HepG2 (cell line): Measurements from ENCODE around the gene ADAMTS17. TPM values are rescaled to one million over a fixed set of nuclear protein-coding genes. Genes with fewer than 3 reads are reported as not detected.

Experiments
- ATAC-seq: fragments of 200-7000 bp; cut with Tn5 transposase; 3 replicates; pipeline ENCODE4 v1.9.1; 2020; ENCODE audit warnings: mild to moderate bottlenecking, moderate library complexity
- BruUV-seq: library from RNA; stranded (reverse); fragments of 400-500 nt; replicated peaks from 2 replicates; lab custom pipeline; 2021; lab: Mats Ljungman, UMichigan
- CTCF ChIA-PET: fragments of 300-600 bp; formaldehyde crosslinking; extraction: SDS; loops from one replicate; lab custom pipeline; 2021; ENCODE audit warnings: low total read pairs, inconsistent platforms, low intra/inter-chr PET ratio; lab: Yijun Ruan, JAX
- POLR2A ChIA-PET: fragments of 350-600 bp; sonication (Branson Sonifier 250); formaldehyde crosslinking; loops from one replicate; lab custom pipeline; 2020; ENCODE audit warnings: antibody characterized with exemption, inconsistent platforms; lab: Yijun Ruan, JAX
- DNase-seq: peaks from one replicate; pipeline ENCODE4 v3.0.0-alpha.2; 2015; ENCODE audit warnings: low spot score
- FAIRE-seq: peaks from 3 replicates; lab custom pipeline; 2011; peaks lifted over from hg19 to GRCh38; lab: Jason Lieb, UNC
- H2AFZ ChIP-seq: one replicate; pipeline ENCODE4 v1.6.1; 2011; ENCODE audit warnings: low read length, inconsistent platforms
- H3K27ac ChIP-seq: fragments of 300-600 bp; 3 replicates; pipeline ENCODE4 v1.8.0; 2011; ENCODE audit warnings: mixed run types, mild to moderate bottlenecking, mixed read lengths, low read length, inconsistent platforms; ENCODE audit not compliant: insufficient read depth; ENCODE audit errors: extremely low read length
- H3K27me3 ChIP-seq, 2 experiments: fragments of 200-600 bp in 1 of 2; 2 replicates in 1 of 2; 3 replicates in 1 of 2; pipeline versions ENCODE4 v1.6.0 to v1.8.0; 2011; ENCODE audit warnings: low read length in 2 of 2, mild to moderate bottlenecking in 2 of 2, moderate library complexity in 2 of 2, inconsistent platforms in 1 of 2; ENCODE audit not compliant: insufficient read depth in 2 of 2, control insufficient read depth in 1 of 2
- H3K36me3 ChIP-seq, 2 experiments: fragments of 200-600 bp in 1 of 2; replicated peaks in 1 of 2; 2 replicates in 1 of 2; 3 replicates in 1 of 2; pipeline versions ENCODE4 v1.5.1 to v1.8.0; 2011; ENCODE audit warnings: low read length in 2 of 2, inconsistent platforms in 1 of 2; ENCODE audit not compliant: insufficient read depth in 2 of 2, control insufficient read depth in 1 of 2
- H3K4me1 ChIP-seq: 2 replicates; pipeline ENCODE4 v1.5.1; 2012; ENCODE audit warnings: low read length, inconsistent platforms; ENCODE audit not compliant: insufficient read depth
- H3K4me2 ChIP-seq: 2 replicates; pipeline ENCODE4 v1.6.0; 2011; ENCODE audit warnings: low read depth, low read length, inconsistent platforms
- H3K4me3 ChIP-seq, 3 experiments: fragments of 200-600 bp in 1 of 3; sonication (generic), shearing (Covaris generic) in 1 of 3; replicated peaks in 1 of 3; 2 replicates each; pipeline ENCODE4 v1.5.1; 2011 to 2016; ENCODE audit warnings: low read length in 3 of 3, inconsistent platforms in 2 of 3, low read depth in 2 of 3, mild to moderate bottlenecking in 2 of 3, control low read depth in 1 of 3, mixed read lengths in 1 of 3; ENCODE audit not compliant: insufficient read depth in 1 of 3
- H3K79me2 ChIP-seq: one replicate; pipeline ENCODE4 v1.6.1; 2011; ENCODE audit warnings: low read length, inconsistent platforms; ENCODE audit not compliant: insufficient read depth
- H3K9ac ChIP-seq: 2 replicates; pipeline ENCODE4 v1.6.0; 2011; ENCODE audit warnings: mild to moderate bottlenecking, low read depth, low read length, inconsistent platforms; ENCODE audit not compliant: insufficient read depth
- H3K9me3 ChIP-seq: 2 replicates; pipeline ENCODE4 v1.5.1; 2012; ENCODE audit warnings: mild to moderate bottlenecking, low read length
- H4K20me1 ChIP-seq: 2 replicates; pipeline ENCODE4 v1.6.0; 2011; ENCODE audit warnings: inconsistent platforms, mild to moderate bottlenecking, low read length, moderate library complexity; ENCODE audit not compliant: insufficient read depth
- CHCHD3 ChIP-seq: sonication (generic); formaldehyde crosslinking; IDR thresholded peaks from 2 replicates; pipeline ENCODE4 v1.8.0; 2022; ENCODE audit warnings: mild to moderate bottlenecking, missing genetic modification reagents, moderate library complexity
- DR1 ChIP-seq: sonication (generic); formaldehyde crosslinking; IDR thresholded peaks from 2 replicates; pipeline ENCODE4 v1.8.0; 2021; ENCODE audit warnings: mild to moderate bottlenecking, missing genetic modification reagents, inconsistent platforms
- HMGA1 ChIP-seq: sonication (generic); formaldehyde crosslinking; conservative IDR thresholded peaks from 2 replicates; pipeline ENCODE4 v1.4.0; 2020; ENCODE audit warnings: missing genetic modification reagents
- HNRNPK ChIP-seq: fragments of 200-400 bp; formaldehyde crosslinking; IDR thresholded peaks from 2 replicates; pipeline ENCODE4 v1.6.1; 2018; ENCODE audit warnings: low read length, low read depth, moderate library complexity, mild to moderate bottlenecking; ENCODE audit not compliant: poor library complexity, severe bottlenecking
- NFE2 ChIP-seq: sonication (generic); formaldehyde crosslinking; IDR thresholded peaks from 2 replicates; pipeline ENCODE4 v1.4.0; 2020; ENCODE audit warnings: missing genetic modification reagents
- PRPF4 ChIP-seq: fragments of 200-400 bp; formaldehyde crosslinking; IDR thresholded peaks from 2 replicates; pipeline ENCODE4 v1.6.1; 2016; ENCODE audit warnings: low read length, low read depth; ENCODE audit not compliant: poor library complexity, severe bottlenecking
- RBM22 ChIP-seq: fragments of 200-400 bp; formaldehyde crosslinking; optimal IDR thresholded peaks from 2 replicates; pipeline ENCODE3; 2017; ENCODE audit warnings: mild to moderate bottlenecking, low read length, moderate library complexity
- SKIL ChIP-seq: sonication (generic); formaldehyde crosslinking; IDR thresholded peaks from 2 replicates; pipeline ENCODE4 v1.8.0; 2022; ENCODE audit warnings: missing genetic modification reagents, mild to moderate bottlenecking, moderate library complexity, borderline replicate concordance
- SMC3 ChIP-seq: IDR thresholded peaks from 2 replicates; pipeline ENCODE4 v1.6.1; 2011; ENCODE audit warnings: low read length, improper control_type of control experiment
- ZBTB10 ChIP-seq: sonication (generic); formaldehyde crosslinking; IDR thresholded peaks from 2 replicates; pipeline ENCODE4 v1.4.0; 2020; ENCODE audit warnings: missing genetic modification reagents, borderline replicate concordance
- ZNF770 ChIP-seq: sonication (generic); formaldehyde crosslinking; IDR thresholded peaks from 2 replicates; pipeline ENCODE4 v1.5.0; 2020; ENCODE audit warnings: mild to moderate bottlenecking, missing genetic modification reagents
- ZNF790 ChIP-seq: sonication (generic); formaldehyde crosslinking; IDR thresholded peaks from 2 replicates; pipeline ENCODE4 v1.8.0; 2022; ENCODE audit warnings: missing genetic modification reagents, mild to moderate bottlenecking, borderline replicate concordance
- WGBS: methylation state at CpG from one replicate; pipeline ENCODE4 v1.1.6; 2017; ENCODE audit warnings: low lambda C conversion rate; 5-methylcytosine and 5-hydroxymethylcytosine counted together
- in situ Hi-C: cut with HindIII; loops from 2 replicates; pipeline ENCODE4 v1.10.0; 2017; ENCODE audit warnings: low pct_unique_long_range_greater_than_20kb; ENCODE audit not compliant: extremely low pct_ligation_motif_present
- intact Hi-C: fragments of 100-400 bp; cut with micrococcal nuclease; formaldehyde crosslinking; loops from one replicate; pipeline ENCODE4 v1.10.0; 2022; ENCODE audit not compliant: unreplicated experiment
- polyA plus RNA-seq, 8 experiments: library from polyadenylated mRNA; depleted of rRNA in 3 of 8; stranded (reverse) in 7 of 8; unstranded in 1 of 8; fragments of >200 nt; fragmentation: Illumina TruSeq in 4 of 8; extraction: Trizol in 4 of 8; gene quantifications; 2 replicates each; pipeline versions ENCODE4 v1.2.1 to v1.2.3, GENCODE V29; 2011 to 2016; ENCODE audit warnings: low read depth in 4 of 8, missing spikeins in 1 of 8, mixed read lengths in 1 of 8; ENCODE audit not compliant: insufficient read depth in 1 of 8
- total RNA-seq, 5 experiments: library from RNA; depleted of rRNA; stranded (reverse); fragments of >200 nt; fragmentation: Illumina TruSeq; extraction: Trizol; gene quantifications; 2 replicates each; pipeline ENCODE4 v1.2.3, GENCODE V29; 2016; ENCODE audit warnings: low read depth in 1 of 5
- TF ChIP-seq, protein P1 (sequence below): sonication (generic); formaldehyde crosslinking; IDR thresholded peaks from 2 replicates; pipeline ENCODE4 v1.8.0; 2022; ENCODE audit warnings: low read depth, missing genetic modification reagents
- TF ChIP-seq, protein P2 (sequence below): sonication (generic); formaldehyde crosslinking; IDR thresholded peaks from 2 replicates; pipeline ENCODE4 v1.8.1; 2023; ENCODE audit warnings: missing genetic modification reagents, mild to moderate bottlenecking, borderline replicate concordance

Gene ADAMTS17
- total and polyA plus RNA-seq, 2 of the 13 experiments (the other 11 are each of a cell fraction or from before 2014, with no cell fraction given): 0.02 to 0.04 TPM

GRCh38 chr15:100108846-100109245 is 232.9 kb downstream of the ADAMTS17 start:
- DNase-seq (no peak), FAIRE-seq (no peak), ATAC-seq (no peak)
- TF ChIP-seq ZNF770 (CRISPR knock-in tag) (no peak), RBM22 (no peak), HNRNPK (no peak), ZBTB10 (no peak), SKIL (CRISPR knock-in tag) (no peak), HMGA1 (CRISPR knock-in tag) (no peak), CHCHD3 (no peak), DR1 (CRISPR knock-in tag) (no peak), SMC3 (no peak), NFE2 (CRISPR knock-in tag) (no peak), ZNF790 (CRISPR knock-in tag) (no peak), PRPF4 (no peak)
- TF ChIP-seq, protein P1, sequence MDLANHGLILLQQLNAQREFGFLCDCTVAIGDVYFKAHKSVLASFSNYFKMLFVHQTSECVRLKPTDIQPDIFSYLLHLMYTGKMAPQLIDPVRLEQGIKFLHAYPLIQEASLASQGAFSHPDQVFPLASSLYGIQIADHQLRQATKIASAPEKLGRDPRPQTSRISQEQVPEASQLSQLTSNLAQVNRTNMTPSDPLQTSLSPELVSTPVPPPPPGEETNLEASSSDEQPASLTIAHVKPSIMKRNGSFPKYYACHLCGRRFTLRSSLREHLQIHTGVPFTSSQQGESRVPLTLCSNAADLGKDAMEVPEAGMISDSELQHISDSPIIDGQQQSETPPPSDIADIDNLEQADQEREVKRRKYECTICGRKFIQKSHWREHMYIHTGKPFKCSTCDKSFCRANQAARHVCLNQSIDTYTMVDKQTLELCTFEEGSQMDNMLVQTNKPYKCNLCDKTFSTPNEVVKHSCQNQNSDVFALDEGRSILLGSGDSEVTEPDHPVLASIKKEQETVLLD (CRISPR knock-in tag): no peak
- TF ChIP-seq, protein P2, sequence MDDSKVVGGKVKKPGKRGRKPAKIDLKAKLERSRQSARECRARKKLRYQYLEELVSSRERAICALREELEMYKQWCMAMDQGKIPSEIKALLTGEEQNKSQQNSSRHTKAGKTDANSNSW (CRISPR knock-in tag): no peak
- no peak overlapping the region for H3K27ac ChIP-seq
- H3K79me2 ChIP-seq: no peaks in the 10 kb centered on the region
- 67% methylated on average over 9 of the region's 15 CpGs for WGBS
- no peaks in the 10 kb centered on the region for H3K9me3 ChIP-seq
- H4K20me1 ChIP-seq: no peaks in the 10 kb centered on the region
- H3K4me1 ChIP-seq: peaks cover 16% of the 10 kb centered on the region; the same call in 1 of the 2 replicates
- intact Hi-C loops: no loop called here
- ChIA-PET CTCF (no interaction called here), POLR2A (no interaction called here)
- no peak overlapping the region for H3K4me2 ChIP-seq
- BruUV-seq: no TSS peak
- no peak overlapping the region for H3K4me3 ChIP-seq
- no peak overlapping the region for H3K9ac ChIP-seq
- no peaks in the 10 kb centered on the region; a peak in 2 of 5 replicates for H3K27me3 ChIP-seq
- in situ Hi-C loops: no loop called here
- no peaks in the 10 kb centered on the region for H3K36me3 ChIP-seq
- no peak overlapping the region for H2AFZ ChIP-seq
